ENCODE results near the gene TMEM132C.

Gene TMEM132C

DNA sequence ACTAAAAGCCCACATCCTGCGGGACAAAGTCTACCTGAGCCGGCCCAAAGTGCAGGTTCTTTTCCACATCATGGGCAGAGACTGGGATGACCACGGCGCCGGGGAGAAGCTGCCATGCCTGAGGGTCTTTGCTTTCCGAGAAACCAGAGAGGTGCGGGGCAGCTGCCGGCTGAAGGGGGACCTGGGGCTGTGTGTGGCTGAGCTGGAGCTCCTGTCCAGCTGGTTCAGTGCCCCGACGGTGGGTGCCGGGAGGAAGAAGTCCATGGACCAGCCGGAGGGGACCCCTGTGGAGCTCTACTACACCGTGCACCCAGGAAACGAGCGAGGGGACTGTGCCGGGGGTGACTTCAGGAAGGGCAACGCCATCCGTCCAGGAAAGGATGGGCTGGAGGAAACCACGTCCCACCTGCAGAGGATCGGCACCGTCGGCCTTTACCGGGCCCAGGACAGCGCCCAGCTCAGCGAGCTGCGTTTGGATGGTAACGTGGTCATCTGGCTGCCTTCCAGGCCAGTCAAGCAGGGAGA, 148.1 kb downstream of the TMEM132C start:
- in situ Hi-C loops (cut with HindIII; ENCODE audit: low pct_unique_long_range_greater_than_20kb, low sequenced_read_pairs) = no loop called here
- no peak for TF ChIP-seq JUND (IDR thresholded peaks at IDR 0.05; ENCODE audit: low read depth)
- no peak for DNase-seq (ENCODE audit: low read depth in 1 of 2, low spot score in 1 of 2)

DNA sequence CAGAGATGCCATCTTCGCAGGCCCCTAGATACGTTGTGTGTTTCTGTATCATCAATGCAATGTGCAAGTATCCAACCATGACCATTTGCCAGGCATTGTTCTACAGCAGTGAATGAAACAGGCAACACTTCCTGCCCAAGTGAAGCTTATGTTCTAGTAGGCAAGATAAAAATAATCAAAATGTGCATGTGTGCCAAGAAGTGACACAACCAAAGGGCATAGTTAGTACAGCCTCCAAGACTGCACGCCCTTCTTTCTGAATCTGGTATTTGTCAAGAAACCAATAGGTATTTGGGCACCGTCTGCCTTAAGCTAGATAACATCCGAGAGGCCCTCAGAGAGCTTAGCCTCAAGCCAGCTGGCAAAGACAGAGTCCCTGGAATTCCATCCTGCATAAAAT, 152.0 kb downstream of the TMEM132C start:
- no peak for DNase-seq (ENCODE audit: low read depth in 1 of 2, low spot score in 1 of 2)
- TF ChIP-seq JUND (IDR thresholded peaks at IDR 0.05; ENCODE audit: low read depth) = no peak
- in situ Hi-C loops (cut with HindIII; ENCODE audit: low pct_unique_long_range_greater_than_20kb, low sequenced_read_pairs) = no loop called here

DNA sequence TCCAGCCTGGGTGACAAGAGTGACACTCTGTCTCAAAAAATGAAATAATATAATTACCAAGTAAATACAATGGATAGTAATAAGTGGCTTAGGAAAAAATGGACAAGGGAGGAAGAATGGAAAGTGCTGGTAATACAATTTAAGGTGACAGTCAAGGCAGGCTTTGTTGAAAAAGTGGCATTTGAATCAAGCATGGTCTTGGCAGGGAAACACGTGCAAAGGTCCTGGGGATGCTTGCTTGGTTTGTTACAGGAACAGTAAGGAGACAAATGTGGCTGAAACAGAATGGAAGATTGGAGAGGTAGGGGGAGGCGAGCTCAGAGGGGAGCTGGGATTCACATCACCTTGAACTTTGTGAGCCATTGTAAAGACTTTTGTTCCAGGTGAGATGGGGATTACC, 153.2 kb downstream of the TMEM132C start:
- no peak for DNase-seq (ENCODE audit: low read depth in 1 of 2, low spot score in 1 of 2)
- in situ Hi-C loops (cut with HindIII; ENCODE audit: low pct_unique_long_range_greater_than_20kb, low sequenced_read_pairs) = no loop called here
- no peak for TF ChIP-seq JUND (IDR thresholded peaks at IDR 0.05; ENCODE audit: low read depth)

DNA sequence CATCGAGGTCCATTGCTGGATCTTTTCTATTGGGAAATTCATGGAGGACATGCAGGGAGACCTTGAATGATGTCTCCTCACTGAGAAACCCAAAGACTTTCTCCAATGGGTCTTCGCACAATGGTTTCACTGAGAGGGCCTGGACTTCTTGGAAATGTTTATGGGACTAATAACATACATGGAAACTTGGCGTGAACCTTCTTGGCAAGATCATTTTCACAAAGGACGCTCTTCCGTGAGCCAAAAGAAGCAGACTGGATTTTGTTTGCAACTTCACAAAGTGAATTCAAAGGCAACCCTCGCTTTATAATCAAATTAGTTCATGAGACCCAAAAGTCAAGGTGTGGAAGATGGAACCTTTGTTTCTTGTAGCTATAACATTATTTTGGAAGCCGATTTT, 154.4 kb downstream of the TMEM132C start:
- no peak for DNase-seq (ENCODE audit: low read depth in 1 of 2, low spot score in 1 of 2)
- no peak for TF ChIP-seq JUND (IDR thresholded peaks at IDR 0.05; ENCODE audit: low read depth)
- in situ Hi-C loops (cut with HindIII; ENCODE audit: low pct_unique_long_range_greater_than_20kb, low sequenced_read_pairs) = no loop called here

GRCh38 chr12:128423205-128423604, 156.2 kb downstream of the TMEM132C start:
- in situ Hi-C loops (cut with HindIII; ENCODE audit: low pct_unique_long_range_greater_than_20kb, low sequenced_read_pairs) = no loop called here
- DNase-seq (ENCODE audit: low read depth in 1 of 2, low spot score in 1 of 2) = no peak
- no peak for TF ChIP-seq JUND (IDR thresholded peaks at IDR 0.05; ENCODE audit: low read depth)

DNA sequence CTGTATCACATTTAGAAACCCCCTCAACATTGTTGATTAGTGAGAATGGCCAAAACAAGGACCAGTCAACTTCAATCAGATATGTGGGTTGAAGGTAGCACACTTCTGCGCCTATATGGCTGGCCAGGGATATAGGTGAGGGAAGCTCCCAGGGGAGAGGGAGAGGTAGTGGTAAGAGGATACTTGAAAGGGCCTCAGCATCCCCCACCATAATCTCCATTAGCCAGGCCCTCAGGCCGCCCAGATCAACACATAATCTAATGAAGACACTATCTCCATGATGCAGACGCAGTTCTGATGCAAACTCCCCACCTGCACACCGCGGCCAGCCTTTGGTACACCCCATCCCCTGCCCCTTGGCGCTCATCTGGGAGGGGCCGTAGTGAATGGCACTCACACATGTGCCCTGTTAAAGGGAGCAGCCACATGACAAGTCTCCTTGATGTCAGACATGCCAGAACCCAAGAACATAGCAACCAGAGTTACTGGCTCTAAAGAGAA, 158.0 kb downstream of the TMEM132C start:
- no peak for DNase-seq (ENCODE audit: low read depth in 1 of 2, low spot score in 1 of 2)
- no peak for TF ChIP-seq JUND (IDR thresholded peaks at IDR 0.05; ENCODE audit: low read depth)
- in situ Hi-C loops (cut with HindIII; ENCODE audit: low pct_unique_long_range_greater_than_20kb, low sequenced_read_pairs) = no loop called here

DNA sequence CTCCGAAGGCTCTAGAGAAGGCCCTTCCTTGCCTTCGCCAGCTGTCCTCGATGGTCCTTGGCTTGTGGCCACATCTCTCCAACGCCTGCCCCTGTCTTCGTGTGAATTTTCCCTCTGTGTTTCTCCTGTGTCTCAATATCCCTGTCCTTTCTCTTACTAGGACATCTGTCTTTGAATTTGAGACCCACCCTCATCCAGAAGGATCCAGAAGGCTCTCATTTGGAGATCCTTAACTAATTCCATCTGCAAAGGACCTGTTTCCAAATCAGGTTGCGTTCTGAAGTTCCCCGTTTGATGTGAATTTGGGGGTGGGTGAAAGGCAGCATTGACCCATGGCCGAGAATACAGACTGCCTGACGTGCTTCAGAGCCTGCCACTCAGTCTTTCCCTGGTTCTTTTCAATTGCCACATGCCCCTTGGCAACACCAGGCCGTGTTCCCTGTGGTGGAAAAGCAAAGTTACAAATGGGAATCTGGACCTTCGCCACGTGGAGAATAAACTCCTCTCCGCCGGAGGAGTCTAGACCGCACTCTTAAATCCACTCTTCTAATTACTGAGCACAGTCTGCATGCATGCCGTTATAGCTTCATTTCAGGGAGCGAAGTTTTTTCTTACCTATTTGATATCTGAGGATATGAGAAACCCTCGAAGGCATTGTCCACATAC, 158.8 kb downstream of the TMEM132C start:
- in situ Hi-C loops (cut with HindIII; ENCODE audit: low pct_unique_long_range_greater_than_20kb, low sequenced_read_pairs) = no loop called here
- no peak for TF ChIP-seq JUND (IDR thresholded peaks at IDR 0.05; ENCODE audit: low read depth)
- DNase-seq (ENCODE audit: low read depth in 1 of 2, low spot score in 1 of 2) = no peak

DNA sequence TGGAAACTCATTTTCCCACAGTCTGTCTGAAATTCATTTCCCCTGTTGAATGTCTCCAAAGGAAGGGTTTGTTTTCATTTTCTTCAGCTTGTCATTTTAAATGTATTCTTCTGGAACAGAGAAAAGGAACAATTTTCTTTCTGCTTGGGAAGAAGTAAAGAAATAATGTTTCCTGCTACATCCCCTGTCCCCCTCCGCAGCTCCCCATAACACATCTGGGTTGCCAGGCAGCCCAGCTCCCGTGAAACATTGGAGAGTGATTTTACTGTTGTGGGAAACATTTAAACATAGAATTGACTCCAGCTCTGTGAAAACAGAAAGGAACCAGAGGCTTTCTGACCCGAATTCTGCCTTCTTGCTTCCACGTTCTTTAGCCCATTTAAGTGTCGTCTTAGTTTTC, 159.5 kb downstream of the TMEM132C start:
- in situ Hi-C loops (cut with HindIII; ENCODE audit: low pct_unique_long_range_greater_than_20kb, low sequenced_read_pairs) = no loop called here

GRCh38 chr12:128439796-128440195, 172.8 kb downstream of the TMEM132C start:
- no peak for TF ChIP-seq JUND (IDR thresholded peaks at IDR 0.05; ENCODE audit: low read depth)
- in situ Hi-C loops (cut with HindIII; ENCODE audit: low pct_unique_long_range_greater_than_20kb, low sequenced_read_pairs) = no loop called here

More for the DNA sequence above, 159.5 kb downstream of the TMEM132C start:
- TF ChIP-seq JUND (IDR thresholded peaks at IDR 0.05; ENCODE audit: low read depth) = no peak
- DNase-seq (ENCODE audit: low read depth in 1 of 2, low spot score in 1 of 2) = no peak

GRCh38 chr12:128442096-128442495, 175.1 kb downstream of the TMEM132C start:
- no peak for DNase-seq (ENCODE audit: low read depth in 1 of 2, low spot score in 1 of 2)
- in situ Hi-C loops (cut with HindIII; ENCODE audit: low pct_unique_long_range_greater_than_20kb, low sequenced_read_pairs) = no loop called here
- no peak for TF ChIP-seq JUND (IDR thresholded peaks at IDR 0.05; ENCODE audit: low read depth)

More at GRCh38 chr12:128439796-128440195, 172.8 kb downstream of the TMEM132C start:
- no peak for DNase-seq (ENCODE audit: low read depth in 1 of 2, low spot score in 1 of 2)

DNA sequence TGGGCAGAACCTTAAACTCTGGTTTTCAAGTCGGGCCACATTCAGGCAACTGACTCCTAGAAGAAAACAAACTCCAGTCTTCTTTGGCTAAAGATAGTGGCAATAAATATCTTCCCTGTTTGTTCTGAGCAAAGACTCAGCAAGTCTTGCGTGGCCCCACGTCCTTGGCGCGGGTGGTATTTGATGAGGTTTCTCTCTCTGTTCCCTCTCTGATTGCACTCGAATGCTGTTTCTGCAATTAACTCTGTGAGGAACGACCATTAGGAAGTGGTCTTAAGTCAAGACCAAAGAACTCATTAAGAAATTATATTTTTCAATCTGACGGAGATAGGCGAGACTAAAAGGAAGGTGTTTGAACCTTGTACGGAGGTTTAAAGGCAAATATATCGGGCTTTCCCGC, 177.6 kb downstream of the TMEM132C start:
- in situ Hi-C loops (cut with HindIII; ENCODE audit: low pct_unique_long_range_greater_than_20kb, low sequenced_read_pairs) = no loop called here
- TF ChIP-seq JUND (IDR thresholded peaks at IDR 0.05; ENCODE audit: low read depth) = no peak
- DNase-seq (ENCODE audit: low read depth in 1 of 2, low spot score in 1 of 2) = no peak

DNA sequence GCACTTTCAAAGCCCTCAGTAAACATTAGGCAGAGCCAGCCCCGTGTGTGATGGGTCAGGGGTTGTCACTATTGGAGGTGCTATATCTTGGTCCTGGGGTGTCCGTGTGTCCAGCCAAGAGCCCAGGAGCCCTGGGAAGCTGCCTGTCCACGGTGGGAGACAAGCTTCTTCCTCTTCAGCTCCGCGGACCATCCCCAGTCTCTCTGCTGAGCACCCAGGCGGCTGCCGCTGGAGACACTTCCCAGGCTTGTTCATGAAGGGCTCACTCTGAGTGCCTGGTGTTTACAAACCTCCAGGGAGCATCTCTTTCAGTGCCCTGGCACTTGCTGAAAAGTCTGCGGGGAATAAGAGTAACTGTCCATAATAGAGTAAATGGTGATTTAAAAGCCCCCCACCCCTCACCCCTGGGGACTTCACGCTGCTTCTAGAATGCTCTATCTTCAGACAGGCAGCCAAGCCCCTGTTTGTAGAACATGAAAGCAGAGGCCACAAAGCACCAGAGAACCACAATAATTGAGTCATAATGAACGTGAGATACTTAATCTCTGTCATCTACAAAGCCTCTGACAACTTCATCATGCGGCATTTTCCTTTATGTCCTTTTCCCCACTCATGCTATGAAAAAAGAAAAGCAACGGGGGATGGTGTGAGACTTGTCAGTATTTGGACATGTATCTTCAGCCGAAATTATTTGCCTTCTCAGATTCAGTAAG, 178.6 kb downstream of the TMEM132C start:
- no peak for DNase-seq (ENCODE audit: low read depth in 1 of 2, low spot score in 1 of 2)
- in situ Hi-C loops (cut with HindIII; ENCODE audit: low pct_unique_long_range_greater_than_20kb, low sequenced_read_pairs) = no loop called here

More for the DNA sequence above, 178.6 kb downstream of the TMEM132C start:
- no peak for TF ChIP-seq JUND (IDR thresholded peaks at IDR 0.05; ENCODE audit: low read depth)
